ENCODE measurements around the gene CZIB.

Gene CZIB

GRCh38 chr1:53254011-53254640 lies 33.7 kb upstream of the CZIB start:
- Histone ChIP-seq H3K4me1 (ENCODE audit: insufficient read depth, low read length) (no peaks in the 10 kb centered on the region), H3K9me3 (ENCODE audit: control insufficient read depth, insufficient read depth, low read length) (no peaks in the 10 kb centered on the region), H3K36me3 (ENCODE audit: insufficient read depth, low read length) (peaks cover 40% of the 10 kb centered on the region), H3K9ac (ENCODE audit: low read depth, low read length) (no peak overlapping the region)

GRCh38 chr1:53250325-53250724 lies 29.9 kb upstream of the CZIB start:
- Histone ChIP-seq H3K4me1 (ENCODE audit: insufficient read depth, low read length) (no peaks in the 10 kb centered on the region), H3K36me3 (ENCODE audit: insufficient read depth, low read length) (peaks cover 34% of the 10 kb centered on the region), H3K9ac (ENCODE audit: low read depth, low read length) (no peak overlapping the region), H3K9me3 (ENCODE audit: control insufficient read depth, insufficient read depth, low read length) (no peaks in the 10 kb centered on the region)

GRCh38 chr1:53249706-53250105 lies 29.3 kb upstream of the CZIB start:
- no peak overlapping the region for H3K9ac ChIP-seq (ENCODE audit: low read depth, low read length)
- H3K9me3 ChIP-seq (ENCODE audit: control insufficient read depth, insufficient read depth, low read length) = no peaks in the 10 kb centered on the region
- peaks cover 27% of the 10 kb centered on the region for H3K36me3 ChIP-seq (ENCODE audit: insufficient read depth, low read length)
- no peaks in the 10 kb centered on the region for H3K4me1 ChIP-seq (ENCODE audit: insufficient read depth, low read length)

- no peaks in the 10 kb centered on the region for H3K9me3 ChIP-seq (ENCODE audit: control insufficient read depth, insufficient read depth, low read length)
- H3K36me3 ChIP-seq (ENCODE audit: insufficient read depth, low read length) = peaks cover 26% of the 10 kb centered on the region
- no peaks in the 10 kb centered on the region for H3K4me1 ChIP-seq (ENCODE audit: insufficient read depth, low read length)
- H3K9ac ChIP-seq (ENCODE audit: low read depth, low read length) = no peak overlapping the region
Observed at GRCh38 chr1:53246261-53247134, 26.1 kb upstream of the CZIB start.

GRCh38 chr1:53244141-53244540 lies 23.7 kb upstream of the CZIB start:
- peaks cover 19% of the 10 kb centered on the region for H3K36me3 ChIP-seq (ENCODE audit: insufficient read depth, low read length)
- H3K9ac ChIP-seq (ENCODE audit: low read depth, low read length) = no peak overlapping the region
- no peaks in the 10 kb centered on the region for H3K9me3 ChIP-seq (ENCODE audit: control insufficient read depth, insufficient read depth, low read length)
- no peaks in the 10 kb centered on the region for H3K4me1 ChIP-seq (ENCODE audit: insufficient read depth, low read length)

- no peaks in the 10 kb centered on the region for H3K9me3 ChIP-seq (ENCODE audit: control insufficient read depth, insufficient read depth, low read length)
- H3K9ac ChIP-seq (ENCODE audit: low read depth, low read length) = no peak overlapping the region
- peaks cover 8% of the 10 kb centered on the region for H3K36me3 ChIP-seq (ENCODE audit: insufficient read depth, low read length)
- no peaks in the 10 kb centered on the region for H3K4me1 ChIP-seq (ENCODE audit: insufficient read depth, low read length)
Observed at GRCh38 chr1:53242381-53242780, 21.9 kb upstream of the CZIB start.

- no peaks in the 10 kb centered on the region for H3K4me1 ChIP-seq (ENCODE audit: insufficient read depth, low read length)
- H3K9ac ChIP-seq (ENCODE audit: low read depth, low read length) = no peak overlapping the region
- H3K36me3 ChIP-seq (ENCODE audit: insufficient read depth, low read length) = peaks cover 7% of the 10 kb centered on the region
- no peaks in the 10 kb centered on the region for H3K9me3 ChIP-seq (ENCODE audit: control insufficient read depth, insufficient read depth, low read length)
Observed at GRCh38 chr1:53241828-53242227, 21.4 kb upstream of the CZIB start.

- Histone ChIP-seq H3K36me3 (ENCODE audit: insufficient read depth, low read length) (peaks cover 14% of the 10 kb centered on the region), H3K9ac (ENCODE audit: low read depth, low read length) (peak within 1 kb of the TSS; percentile 90), H3K9me3 (ENCODE audit: control insufficient read depth, insufficient read depth, low read length) (no peaks in the 10 kb centered on the region), H3K4me1 (ENCODE audit: insufficient read depth, low read length) (no peaks in the 10 kb centered on the region)
Observed at GRCh38 chr1:53238197-53239155, 18.0 kb upstream of the CZIB start, which contains the start of gene MAGOH. Gene MAGOH, minus strand, starts transcription at chr1:53238518. Its CDS starts 70 bp downstream, at chr1:53238448.

GRCh38 chr1:53237638-53238037 lies 17.2 kb upstream of the CZIB start:
- peaks cover 16% of the 10 kb centered on the region for H3K36me3 ChIP-seq (ENCODE audit: insufficient read depth, low read length)
- H3K9ac ChIP-seq (ENCODE audit: low read depth, low read length) = peak overlapping the region; percentile 90
- no peaks in the 10 kb centered on the region for H3K4me1 ChIP-seq (ENCODE audit: insufficient read depth, low read length)
- no peaks in the 10 kb centered on the region for H3K9me3 ChIP-seq (ENCODE audit: control insufficient read depth, insufficient read depth, low read length)

- Histone ChIP-seq H3K9me3 (ENCODE audit: control insufficient read depth, insufficient read depth, low read length) (no peaks in the 10 kb centered on the region), H3K4me1 (ENCODE audit: insufficient read depth, low read length) (no peaks in the 10 kb centered on the region), H3K9ac (ENCODE audit: low read depth, low read length) (peak overlapping the region; percentile 92), H3K36me3 (ENCODE audit: insufficient read depth, low read length) (no peaks in the 10 kb centered on the region)
Observed at GRCh38 chr1:53220962-53221286, 490 bp upstream of the CZIB start.

- no peaks in the 10 kb centered on the region for H3K4me1 ChIP-seq (ENCODE audit: insufficient read depth, low read length)
- peak overlapping the region; percentile 92 for H3K9ac ChIP-seq (ENCODE audit: low read depth, low read length)
- no peaks in the 10 kb centered on the region for H3K9me3 ChIP-seq (ENCODE audit: control insufficient read depth, insufficient read depth, low read length)
- no peaks in the 10 kb centered on the region for H3K36me3 ChIP-seq (ENCODE audit: insufficient read depth, low read length)
Observed at GRCh38 chr1:53219711-53220110, 723 bp downstream of the CZIB start.

GRCh38 chr1:53218201-53218600 lies 2.2 kb downstream of the CZIB start:
- Histone ChIP-seq H3K36me3 (ENCODE audit: insufficient read depth, low read length) (peaks cover 8% of the 10 kb centered on the region), H3K9ac (ENCODE audit: low read depth, low read length) (no peak overlapping the region), H3K4me1 (ENCODE audit: insufficient read depth, low read length) (no peaks in the 10 kb centered on the region), H3K9me3 (ENCODE audit: control insufficient read depth, insufficient read depth, low read length) (no peaks in the 10 kb centered on the region)

- Histone ChIP-seq H3K36me3 (ENCODE audit: insufficient read depth, low read length) (peaks cover 16% of the 10 kb centered on the region), H3K9me3 (ENCODE audit: control insufficient read depth, insufficient read depth, low read length) (no peaks in the 10 kb centered on the region), H3K4me1 (ENCODE audit: insufficient read depth, low read length) (no peaks in the 10 kb centered on the region), H3K9ac (ENCODE audit: low read depth, low read length) (no peak overlapping the region)
Observed at GRCh38 chr1:53214376-53214940, 6.0 kb downstream of the CZIB start.

GRCh38 chr1:53210954-53211353 lies 9.5 kb downstream of the CZIB start:
- H3K36me3 ChIP-seq (ENCODE audit: insufficient read depth, low read length) = peaks cover 22% of the 10 kb centered on the region
- H3K9ac ChIP-seq (ENCODE audit: low read depth, low read length) = no peak overlapping the region
- peaks cover 9% of the 10 kb centered on the region for H3K9me3 ChIP-seq (ENCODE audit: control insufficient read depth, insufficient read depth, low read length)
- no peaks in the 10 kb centered on the region for H3K4me1 ChIP-seq (ENCODE audit: insufficient read depth, low read length)

All from ES-I3 (cell line).